K562 (cell line): ENCODE results near the gene EGLN1. TPM values are rescaled to one million over a fixed set of nuclear protein-coding genes. Genes with fewer than 3 reads are reported as not detected.

Experiments
- CBX2 ChIP-seq: fragments of 200-600 bp; sonication (generic); IDR thresholded peaks from one replicate; pipeline ENCODE4 v1.6.1; 2012; ENCODE audit warnings: mild to moderate bottlenecking, low read length, inconsistent platforms; ENCODE audit not compliant: insufficient read depth, poor library complexity, severe bottlenecking
- CCAR2 ChIP-seq: fragments of 200-400 bp; formaldehyde crosslinking; IDR thresholded peaks from 2 replicates; pipeline ENCODE4 v1.6.1; 2017; ENCODE audit warnings: mild to moderate bottlenecking, low read depth, low read length
- CXXC5 ChIP-seq: fragments of 250-450 bp; sonication (Bioruptor Pico); IDR thresholded peaks from 2 replicates; pipeline ENCODE4 v1.8.0; 2022; ENCODE audit warnings: inconsistent platforms, mild to moderate bottlenecking, moderate library complexity
- E2F3 ChIP-seq: fragments of 250-450 bp; sonication (Bioruptor Pico); IDR thresholded peaks from 2 replicates; pipeline ENCODE4 v1.4.0; 2020; ENCODE audit warnings: mild to moderate bottlenecking
- NCOA4 ChIP-seq: fragments of 450-650 bp; IDR thresholded peaks from 2 replicates; pipeline ENCODE4 v1.6.1; 2018; ENCODE audit warnings: mild to moderate bottlenecking; ENCODE audit not compliant: partially characterized antibody
- NFE2 ChIP-seq: IDR thresholded peaks from 2 replicates; pipeline ENCODE4 v1.6.1; 2014; ENCODE audit warnings: antibody characterized with exemption, low read depth
- NR3C1 ChIP-seq: sonication (generic); formaldehyde crosslinking; IDR thresholded peaks from 2 replicates; pipeline ENCODE4 v1.8.1; 2022; ENCODE audit warnings: missing genetic modification reagents
- NRF1 ChIP-seq, 2 experiments: fragments of 450-650 bp; IDR thresholded peaks in 1 of 2; conservative IDR thresholded peaks in 1 of 2; 2 replicates each; pipeline ENCODE4 v1.6.1; 2014; ENCODE audit warnings: mild to moderate bottlenecking in 2 of 2
- PHF8 ChIP-seq: fragments of 200-600 bp; sonication (generic); IDR thresholded peaks from 2 replicates; pipeline ENCODE4 v1.6.1; 2012; ENCODE audit warnings: mixed run types, mild to moderate bottlenecking, inconsistent platforms, low read length, moderate library complexity, borderline replicate concordance
- POLR2AphosphoS2 ChIP-seq: IDR thresholded peaks from 2 replicates; pipeline ENCODE4 v1.6.1; 2012; ENCODE audit warnings: low read length, improper control_type of control experiment
- TSHZ1 ChIP-seq: fragments of 250-450 bp; sonication (Bioruptor Pico); IDR thresholded peaks from 2 replicates; pipeline ENCODE4 v1.4.0; 2020; ENCODE audit warnings: mild to moderate bottlenecking, moderate library complexity
- YY1 ChIP-seq, 3 experiments: IDR thresholded peaks; 2 replicates each; pipeline ENCODE4 v1.6.1; 2011; ENCODE audit warnings: low read length in 2 of 3, mild to moderate bottlenecking in 2 of 3, moderate library complexity in 2 of 3, borderline replicate concordance in 1 of 3, control low read depth in 1 of 3, low read depth in 1 of 3; ENCODE audit not compliant: insufficient read depth in 3 of 3, insufficient replicate concordance in 2 of 3, control insufficient read depth in 1 of 3, insufficient read length in 1 of 3; ENCODE audit errors: extremely low read depth in 1 of 3
- ZBTB11 ChIP-seq, 3 experiments: fragments of 200-800 bp in 1 of 3; fragments of 250-450 bp in 1 of 3; fragments of 450-650 bp in 1 of 3; sonication (Bioruptor Pico) in 1 of 3; sonication (Bioruptor generic) in 1 of 3; formaldehyde crosslinking in 1 of 3; IDR thresholded peaks; 2 replicates each; pipeline versions ENCODE4 v1.6.1 to v1.8.0; 2016 to 2022; ENCODE audit warnings: mild to moderate bottlenecking in 2 of 3, missing genetic modification characterization in 2 of 3, missing compliant biosample characterization in 1 of 3, moderate library complexity in 1 of 3
- ZBTB9 ChIP-seq: fragments of 450-650 bp; formaldehyde crosslinking; IDR thresholded peaks from 2 replicates; pipeline ENCODE4 v1.4.0; 2020; ENCODE audit warnings: mild to moderate bottlenecking, moderate library complexity
- ZNF41 ChIP-seq: fragments of 250-450 bp; sonication (Bioruptor Pico); conservative IDR thresholded peaks from 2 replicates; pipeline ENCODE4 v1.4.0; 2020; ENCODE audit warnings: mild to moderate bottlenecking
- ZNF655 ChIP-seq: fragments of 250-450 bp; sonication (Bioruptor Pico); IDR thresholded peaks from 2 replicates; pipeline ENCODE4 v1.5.0; 2021
- polyA plus RNA-seq, 8 experiments: library from polyadenylated mRNA; depleted of rRNA in 4 of 8; stranded (reverse) in 5 of 8; unstranded in 3 of 8; fragments of >200 nt; fragmentation: Nextera tagmentation in 2 of 8; fragmentation: Illumina TruSeq in 1 of 8; extraction: Ambion mirVana in 2 of 8; extraction: Trizol in 1 of 8; gene quantifications; 2 replicates each; pipeline versions ENCODE4 v1.2.1 to v1.2.3, GENCODE V29; 2011 to 2014; ENCODE audit warnings: inconsistent platforms in 1 of 8, missing spikeins in 1 of 8
- total RNA-seq, 7 experiments: library from RNA; depleted of rRNA in 6 of 7; stranded (reverse); fragments of >200 nt in 6 of 7; fragmentation: Illumina TruSeq in 2 of 7; extraction: Trizol in 2 of 7; gene quantifications; 2 replicates each; pipeline versions ENCODE4 v1.2.1 to v1.2.3, GENCODE V29; 2011 to 2021; ENCODE audit warnings: low replicate concordance in 1 of 7

EGLN1 gene
- total and polyA plus RNA-seq, 9 of the 15 experiments (the other 6 are each of a cell fraction or from before 2014, with no cell fraction given): 5.2 to 54.3 (median 24.6) TPM

- TF ChIP-seq ZNF655 (CRISPR knock-in tag) (no peak), NCOA4 (no peak), CBX2 (no peak), ZNF41 (no peak), E2F3 (CRISPR knock-in tag) (no peak), YY1 (IDR thresholded peaks at IDR 0.05; ENCODE audit: borderline replicate concordance in 1 of 3, control insufficient read depth in 1 of 3, extremely low read depth in 1 of 3, insufficient read depth in 3 of 3, insufficient read length in 1 of 3, insufficient replicate concordance in 2 of 3, low read depth in 1 of 3, low read length in 2 of 3) (peak in 2 of 3 experiments; percentile 7 to 23), TSHZ1 (CRISPR knock-in tag) (no peak), POLR2AphosphoS2 (peak; percentile 69; the same call in 1 of the 2 replicates), ZBTB11 (CRISPR knock-in tag; IDR thresholded peaks at IDR 0.05) (peak in 1 of 3 experiments; percentile 49; a peak in 1 of 6 replicates), NRF1 (conservative IDR thresholded peaks at IDR 0.05 in 1 of 2, IDR thresholded peaks at IDR 0.05 in 1 of 2) (peak; percentile 100), NR3C1 (CRISPR knock-in tag) (no peak), ZBTB9 (CRISPR knock-in tag) (peak; percentile 19; the same call in 1 of the 2 replicates), CCAR2 (no peak), CXXC5 (CRISPR knock-in tag) (peak; percentile 84), PHF8 (peak; percentile 92; the same call in 1 of the 2 replicates), NFE2 (peak; percentile 70)
Observed at GRCh38 chr1:231337472-231338269, 84.4 kb downstream of the EGLN1 start, which contains the start of gene EXOC8 (continued).
